Uterus (tissue), 4 donors: ENCODE results near the gene PKD1. TPM values are rescaled to one million over a fixed set of nuclear protein-coding genes. Genes with fewer than 3 reads are reported as not detected.

ENCODE experiments used
- DNase-seq, 2 donors: peaks; one replicate each; pipeline ENCODE4 v3.0.0-alpha.2; 2019 to 2020
- H3K27ac ChIP-seq, 2 donors: fragments of 200-600 bp; sonication (generic); 1 replicate in 1 of 2; 2 replicates in 1 of 2; pipeline ENCODE4 v1.5.1; 2016 to 2018
- H3K27me3 ChIP-seq, 2 donors: fragments of 200-600 bp; sonication (generic); one replicate each; pipeline ENCODE4 v1.5.1; 2018 to 2019; ENCODE audit warnings: control low read depth in 1 of 2
- H3K36me3 ChIP-seq, 2 donors: fragments of 200-600 bp; sonication (generic); one replicate each; pipeline ENCODE4 v1.5.1; 2019; ENCODE audit warnings: control low read depth in 1 of 2
- H3K4me1 ChIP-seq, 2 donors: fragments of 200-600 bp; sonication (generic); one replicate each; pipeline ENCODE4 v1.5.1; 2018 to 2019; ENCODE audit warnings: control low read depth in 1 of 2
- H3K4me3 ChIP-seq, 2 donors: fragments of 200-600 bp; sonication (generic); 1 replicate in 1 of 2; 2 replicates in 1 of 2; pipeline ENCODE4 v1.5.1; 2018 to 2019; ENCODE audit warnings: mild to moderate bottlenecking in 1 of 2
- H3K9me3 ChIP-seq, 2 donors: fragments of 200-600 bp; sonication (generic); one replicate each; pipeline ENCODE4 v1.5.1; 2019; ENCODE audit warnings: control low read depth in 1 of 2
- POLR2A ChIP-seq, 2 donors: fragments of 450-650 bp; IDR thresholded peaks; one replicate each; pipeline ENCODE4 v1.6.1; 2016; ENCODE audit warnings: antibody characterized with exemption in 2 of 2, mild to moderate bottlenecking in 1 of 2, moderate library complexity in 1 of 2
- intact Hi-C: fragments of 100-400 bp; cut with DNase I; formaldehyde crosslinking; loops from one replicate; pipeline ENCODE4 v1.15.1; 2023; ENCODE audit warnings: low total_unique reads
- total RNA-seq, 4 donors: library from RNA; depleted of rRNA in 3 of 4; stranded (reverse); fragments of >200 nt in 3 of 4; gene quantifications; one replicate each; pipeline versions ENCODE4 v1.1.0 to v1.2.4, GENCODE V29; 2014 to 2023
- TF ChIP-seq, protein P1 (sequence below), 4 experiments: fragments of 200-600 bp in 2 of 4; fragments of 450-650 bp in 2 of 4; sonication (generic) in 2 of 4; IDR thresholded peaks; one replicate each; pipeline ENCODE4 v1.5.1; 2016 to 2019; ENCODE audit warnings: antibody characterized with exemption in 4 of 4, mild to moderate bottlenecking in 2 of 4, moderate library complexity in 1 of 4
- donor health status: DM: yes; HTN: yes; CAD: no.

Gene PKD1
- total RNA-seq, 4 donors from 2014 or later, result 149 to 383 (median 197) TPM

DNA sequence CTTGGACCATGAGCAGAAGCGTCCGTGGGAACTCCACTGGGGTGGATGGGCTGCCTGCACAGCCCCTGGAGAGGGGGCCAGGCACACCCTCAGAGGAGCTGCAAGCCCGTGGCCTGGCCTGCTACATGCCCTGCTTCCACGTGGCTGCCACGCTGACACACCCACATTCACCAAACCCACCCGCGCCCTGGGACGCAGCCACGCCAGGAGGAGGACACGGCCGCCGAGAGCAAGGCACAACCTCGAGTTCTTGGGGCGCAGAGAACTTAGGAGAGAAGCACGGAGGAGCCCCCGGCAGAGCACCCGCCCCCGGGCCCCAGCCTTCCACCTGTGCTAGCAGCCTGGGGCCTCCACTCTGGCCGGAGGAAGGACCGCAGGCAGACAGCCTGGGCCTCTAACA is 41.9 kb upstream of the PKD1 start:
- H3K4me3 ChIP-seq, result no peak overlapping the region
- intact Hi-C loops, result no loop called here
- no peaks in the 10 kb centered on the region for H3K27me3 ChIP-seq
- H3K4me1 ChIP-seq, result no peaks in the 10 kb centered on the region
- DNase-seq, result no peak
- H3K27ac ChIP-seq, result no peak overlapping the region
- no peaks in the 10 kb centered on the region for H3K9me3 ChIP-seq
- no peaks in the 10 kb centered on the region for H3K36me3 ChIP-seq
- TF ChIP-seq, protein P1, sequence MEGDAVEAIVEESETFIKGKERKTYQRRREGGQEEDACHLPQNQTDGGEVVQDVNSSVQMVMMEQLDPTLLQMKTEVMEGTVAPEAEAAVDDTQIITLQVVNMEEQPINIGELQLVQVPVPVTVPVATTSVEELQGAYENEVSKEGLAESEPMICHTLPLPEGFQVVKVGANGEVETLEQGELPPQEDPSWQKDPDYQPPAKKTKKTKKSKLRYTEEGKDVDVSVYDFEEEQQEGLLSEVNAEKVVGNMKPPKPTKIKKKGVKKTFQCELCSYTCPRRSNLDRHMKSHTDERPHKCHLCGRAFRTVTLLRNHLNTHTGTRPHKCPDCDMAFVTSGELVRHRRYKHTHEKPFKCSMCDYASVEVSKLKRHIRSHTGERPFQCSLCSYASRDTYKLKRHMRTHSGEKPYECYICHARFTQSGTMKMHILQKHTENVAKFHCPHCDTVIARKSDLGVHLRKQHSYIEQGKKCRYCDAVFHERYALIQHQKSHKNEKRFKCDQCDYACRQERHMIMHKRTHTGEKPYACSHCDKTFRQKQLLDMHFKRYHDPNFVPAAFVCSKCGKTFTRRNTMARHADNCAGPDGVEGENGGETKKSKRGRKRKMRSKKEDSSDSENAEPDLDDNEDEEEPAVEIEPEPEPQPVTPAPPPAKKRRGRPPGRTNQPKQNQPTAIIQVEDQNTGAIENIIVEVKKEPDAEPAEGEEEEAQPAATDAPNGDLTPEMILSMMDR (IDR thresholded peaks at IDR 0.05), result no peak
- TF ChIP-seq POLR2A (IDR thresholded peaks at IDR 0.05), result no peak

DNA sequence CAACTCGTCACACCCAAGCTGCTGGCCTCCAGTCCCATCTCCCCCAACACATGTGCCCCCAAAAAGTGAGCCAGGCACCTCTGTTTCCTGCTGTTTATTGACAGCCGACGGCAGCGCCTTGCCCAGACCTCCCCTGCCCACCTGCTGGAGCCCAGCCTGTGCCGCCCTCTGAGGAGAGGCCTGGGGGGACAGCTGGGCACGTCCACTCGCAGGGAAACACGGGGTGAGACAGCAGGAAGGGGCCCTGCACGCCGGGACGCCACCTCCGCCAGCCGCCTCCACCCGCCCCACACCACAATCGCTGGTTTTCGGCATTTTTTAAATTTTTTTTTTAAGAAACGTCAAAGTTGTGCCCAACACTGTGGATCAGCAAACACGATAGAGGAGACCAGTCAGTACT is 41.4 kb upstream of the PKD1 start:
- no peak overlapping the region for H3K27ac ChIP-seq
- no peaks in the 10 kb centered on the region for H3K36me3 ChIP-seq
- no peak for DNase-seq
- H3K4me3 ChIP-seq, result no peak overlapping the region
- no peak for TF ChIP-seq POLR2A (IDR thresholded peaks at IDR 0.05)
- TF ChIP-seq, protein P1 (IDR thresholded peaks at IDR 0.05), result no peak
- H3K4me1 ChIP-seq, result no peaks in the 10 kb centered on the region
- H3K27me3 ChIP-seq, result no peaks in the 10 kb centered on the region
- no peaks in the 10 kb centered on the region for H3K9me3 ChIP-seq
- intact Hi-C loops, result no loop called here

DNA sequence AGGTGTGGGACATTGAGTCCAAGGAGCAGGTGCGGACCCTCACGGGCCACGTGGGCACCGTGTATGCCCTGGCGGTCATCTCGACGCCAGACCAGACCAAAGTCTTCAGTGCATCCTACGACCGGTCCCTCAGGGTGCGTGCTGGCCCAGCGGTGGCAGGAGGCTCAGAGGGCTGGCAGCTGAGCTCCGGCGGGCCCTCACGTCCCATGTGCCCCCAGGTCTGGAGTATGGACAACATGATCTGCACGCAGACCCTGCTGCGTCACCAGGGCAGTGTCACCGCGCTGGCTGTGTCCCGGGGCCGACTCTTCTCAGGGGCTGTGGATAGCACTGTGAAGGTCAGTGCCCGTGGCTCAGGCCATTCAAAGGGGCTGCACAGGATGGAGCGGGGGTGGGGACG is 40.3 kb upstream of the PKD1 start:
- no peak overlapping the region for H3K4me3 ChIP-seq
- H3K9me3 ChIP-seq, result no peaks in the 10 kb centered on the region
- intact Hi-C loops, result no loop called here
- H3K27ac ChIP-seq, result no peak overlapping the region
- TF ChIP-seq POLR2A (IDR thresholded peaks at IDR 0.05), result no peak
- TF ChIP-seq, protein P1 (IDR thresholded peaks at IDR 0.05), result no peak
- no peaks in the 10 kb centered on the region for H3K36me3 ChIP-seq
- DNase-seq, result no peak
- H3K4me1 ChIP-seq, result no peaks in the 10 kb centered on the region
- H3K27me3 ChIP-seq, result no peaks in the 10 kb centered on the region

DNA sequence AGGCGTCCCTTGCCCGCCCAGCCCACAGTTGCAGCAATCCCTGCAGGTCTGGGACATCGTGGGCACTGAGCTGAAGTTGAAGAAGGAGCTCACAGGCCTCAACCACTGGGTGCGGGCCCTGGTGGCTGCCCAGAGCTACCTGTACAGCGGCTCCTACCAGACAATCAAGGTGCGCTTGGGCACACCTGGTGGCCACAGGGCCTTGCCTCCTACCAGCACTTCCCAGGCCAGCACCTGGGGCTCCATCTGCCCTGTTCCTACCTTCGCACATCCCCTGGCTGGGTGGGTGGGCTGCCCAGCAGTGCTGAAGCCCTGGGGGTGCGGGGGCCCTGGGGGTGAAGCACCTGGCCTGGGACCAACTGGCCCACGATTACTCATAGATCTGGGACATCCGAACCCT is 39.8 kb upstream of the PKD1 start:
- Histone ChIP-seq H3K27me3 (no peaks in the 10 kb centered on the region), H3K4me1 (no peaks in the 10 kb centered on the region), H3K4me3 (no peak overlapping the region), H3K36me3 (no peaks in the 10 kb centered on the region), H3K9me3 (no peaks in the 10 kb centered on the region), H3K27ac (no peak overlapping the region)
- no peak for DNase-seq
- intact Hi-C loops, result no loop called here
- no peak for TF ChIP-seq POLR2A (IDR thresholded peaks at IDR 0.05)
- TF ChIP-seq, protein P1 (IDR thresholded peaks at IDR 0.05), result no peak

DNA sequence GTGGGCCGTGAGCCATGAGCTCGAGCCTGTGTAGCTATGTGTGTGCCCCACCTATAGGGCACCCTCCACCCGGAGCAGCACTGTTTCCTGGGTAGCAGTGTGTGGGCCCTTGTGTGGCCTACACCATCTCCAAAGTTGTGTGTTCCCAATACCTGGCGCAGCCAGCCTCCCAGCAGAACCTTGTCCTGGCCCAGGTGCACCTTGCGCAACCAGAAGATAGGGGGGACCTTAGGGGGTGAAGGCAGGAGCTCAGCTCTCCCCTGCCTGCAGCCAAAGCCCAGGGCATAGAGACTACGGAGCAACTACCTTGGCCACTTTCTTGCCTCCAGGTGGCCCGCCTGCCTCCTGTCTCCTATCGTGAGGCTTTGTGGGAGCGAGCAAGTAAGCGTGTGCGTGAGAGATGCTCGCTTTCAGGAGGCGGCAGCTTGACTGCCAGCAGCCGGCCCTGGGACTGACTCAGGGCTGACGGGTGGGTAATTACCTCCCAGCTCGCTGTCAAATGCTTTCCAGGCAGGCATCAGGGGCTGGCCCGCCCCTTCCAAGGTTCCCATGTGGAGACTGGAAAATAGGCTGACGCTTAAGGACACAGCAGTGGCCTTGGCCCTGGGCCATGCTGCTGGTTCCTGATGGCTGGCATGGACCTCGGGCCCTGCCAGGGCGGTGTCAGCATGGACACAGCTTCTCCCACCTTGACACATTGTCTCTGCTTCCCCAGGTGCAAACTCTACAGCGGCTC is 38.9 kb upstream of the PKD1 start:
- Histone ChIP-seq H3K36me3 (no peaks in the 10 kb centered on the region), H3K27ac (no peak overlapping the region), H3K4me3 (no peak overlapping the region), H3K9me3 (no peaks in the 10 kb centered on the region), H3K27me3 (no peaks in the 10 kb centered on the region), H3K4me1 (no peaks in the 10 kb centered on the region)
- no peak for DNase-seq
- TF ChIP-seq, protein P1 (IDR thresholded peaks at IDR 0.05), result no peak
- TF ChIP-seq POLR2A (IDR thresholded peaks at IDR 0.05), result no peak
- intact Hi-C loops, result no loop called here
